Stomach (tissue), 9 donors: ENCODE measurements around the gene DACT2. TPM values are rescaled to one million over a fixed set of nuclear protein-coding genes. Genes with fewer than 3 reads are reported as not detected.

Experiments
- DNase-seq, 2 donors: peaks; one replicate each; pipeline versions ENCODE4 v3.0.0 to v3.0.0-alpha.2; 2013 to 2019
- H3K27ac ChIP-seq, 5 donors: fragments of 200-600 bp in 4 of 5; sonication (generic) in 4 of 5; one replicate each; pipeline ENCODE4 v1.5.1; 2013 to 2019; ENCODE audit warnings: mild to moderate bottlenecking in 1 of 5, moderate library complexity in 1 of 5
- H3K27me3 ChIP-seq, 3 donors: fragments of 200-600 bp; sonication (generic); one replicate each; pipeline ENCODE4 v1.5.1; 2017 to 2019; ENCODE audit warnings: mixed run types in 1 of 3
- H3K36me3 ChIP-seq, 4 donors: fragments of 200-600 bp; sonication (generic); 1 replicate in 3 of 4; 2 replicates in 1 of 4; pipeline ENCODE4 v1.5.1; 2016 to 2019
- H3K4me1 ChIP-seq, 4 donors: fragments of 200-600 bp; sonication (generic); one replicate each; pipeline ENCODE4 v1.5.1; 2016 to 2019
- H3K4me3 ChIP-seq, 4 donors: fragments of 200-600 bp; sonication (generic) in 3 of 4; one replicate each; pipeline ENCODE4 v1.5.1; 2016 to 2019; ENCODE audit warnings: mild to moderate bottlenecking in 1 of 4
- H3K9me3 ChIP-seq, 4 donors: fragments of 200-600 bp; sonication (generic); one replicate each; pipeline ENCODE4 v1.5.1; 2016 to 2019
- EP300 ChIP-seq: sonication (generic); formaldehyde crosslinking; IDR thresholded peaks from one replicate; pipeline ENCODE4 v1.6.1; 2017; ENCODE audit warnings: antibody characterized with exemption
- POLR2A ChIP-seq, 4 donors: fragments of 450-650 bp; IDR thresholded peaks; one replicate each; pipeline ENCODE4 v1.6.1; 2016; ENCODE audit warnings: antibody characterized with exemption in 4 of 4, control low read depth in 2 of 4, mild to moderate bottlenecking in 1 of 4, moderate library complexity in 1 of 4
- POLR2AphosphoS5 ChIP-seq, 3 donors: sonication (generic); formaldehyde crosslinking; IDR thresholded peaks; one replicate each; pipeline ENCODE4 v1.6.1; 2016; ENCODE audit warnings: antibody characterized with exemption in 3 of 3
- whole genome bisulfite sequencing, 5 donors: extraction: QIAGEN DNeasy Blood & Tissue Kit in 3 of 5; methylation state at CpG; one replicate each; pipeline versions ENCODE4 v1.1.5 to v1.1.7; 2013 to 2018; 5-methylcytosine and 5-hydroxymethylcytosine counted together
- intact Hi-C: fragments of 100-400 bp; cut with DNase I; formaldehyde crosslinking; loops from one replicate; pipeline ENCODE4 v1.15.1; 2023; ENCODE audit warnings: low total_unique reads
- polyA plus RNA-seq, 3 donors: library from polyadenylated mRNA; stranded (reverse); fragments of 200-250 nt; gene quantifications; one replicate each; pipeline ENCODE4 v1.2.3, GENCODE V29; 2013
- total RNA-seq, 5 donors: library from RNA; depleted of rRNA; stranded (reverse); fragments of >200 nt; gene quantifications; one replicate each; pipeline versions ENCODE4 v1.1.0 to v1.2.3, GENCODE V29; 2014 to 2016
- TF ChIP-seq, protein P1 (sequence below), 7 experiments: fragments of 450-650 bp in 4 of 7; fragments of 200-600 bp in 3 of 7; sonication (generic) in 3 of 7; IDR thresholded peaks; one replicate each; pipeline ENCODE4 v1.5.1; 2016 to 2019; ENCODE audit warnings: antibody characterized with exemption in 7 of 7, control low read depth in 2 of 7, mild to moderate bottlenecking in 1 of 7
- donor health status: healthy with polysubstance abuse.
- donor health status: Bipolar disorder and iron deficiency.
- donor health status: healthy.

Gene DACT2
- total and polyA plus RNA-seq, 8 donors = 0.44 to 4.9 (median 0.74) TPM; not detected in 2

DNA sequence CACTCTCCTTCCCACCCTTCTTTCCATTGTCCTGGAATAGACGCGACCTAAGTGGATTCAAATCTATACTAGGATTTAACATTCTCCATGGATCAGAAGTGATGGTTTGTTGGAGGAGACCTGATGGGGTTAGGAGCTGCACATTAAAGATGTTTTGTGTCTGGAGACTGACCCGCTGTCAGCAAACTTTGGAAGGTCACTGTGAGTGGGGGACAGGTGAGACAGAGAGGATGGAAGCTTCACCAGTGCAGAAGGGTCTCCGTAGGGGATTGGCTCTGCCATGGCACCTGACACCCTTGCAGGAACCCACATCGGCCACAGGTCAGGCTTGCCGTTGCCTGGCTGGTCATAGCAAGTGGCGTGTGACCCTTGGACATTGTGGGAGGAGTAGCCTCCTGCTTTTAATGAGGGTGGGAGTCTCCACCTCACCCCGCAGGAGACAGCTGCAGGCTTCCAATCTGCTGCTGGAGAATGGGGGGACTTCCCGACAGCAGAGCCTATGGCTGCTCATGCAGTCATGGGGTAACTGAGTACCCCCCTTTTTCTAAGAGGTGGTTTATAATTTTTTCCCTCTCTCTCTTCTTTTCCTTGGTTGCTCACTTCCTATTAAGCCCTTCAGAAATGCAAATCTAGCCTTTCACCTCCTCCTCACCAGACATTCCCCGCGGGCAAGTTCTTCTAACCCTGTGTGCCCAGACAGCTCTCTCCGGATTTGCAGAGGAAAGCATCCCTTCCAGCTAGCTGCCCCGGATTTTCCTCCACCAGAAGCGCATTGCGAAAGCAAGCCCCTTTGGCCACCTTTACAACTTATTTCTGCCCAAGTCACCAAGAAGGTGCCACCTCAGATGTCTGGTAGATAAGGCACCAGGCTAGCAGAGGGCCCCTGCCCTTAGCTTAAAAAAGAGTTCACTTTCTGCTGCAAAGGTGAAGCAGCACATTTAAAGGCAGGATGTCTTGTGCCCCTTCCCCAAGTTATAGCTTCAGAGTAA is 53.5 kb downstream of the DACT2 start:
- no peak for DNase-seq
- Histone ChIP-seq H3K4me1 (peaks cover 4 to 5% (median 5%) of the 10 kb centered on the region in 4 donors), H3K27ac (no peak overlapping the region), H3K9me3 (no peaks in the 10 kb centered on the region), H3K4me3 (no peak overlapping the region), H3K27me3 (no peaks in the 10 kb centered on the region), H3K36me3 (no peaks in the 10 kb centered on the region)
- WGBS, 5 donors = 72 to 83% (median 80%) methylated on average over 15 of the region's 15 CpGs
- intact Hi-C loops = no loop called here
- TF ChIP-seq, protein P1, sequence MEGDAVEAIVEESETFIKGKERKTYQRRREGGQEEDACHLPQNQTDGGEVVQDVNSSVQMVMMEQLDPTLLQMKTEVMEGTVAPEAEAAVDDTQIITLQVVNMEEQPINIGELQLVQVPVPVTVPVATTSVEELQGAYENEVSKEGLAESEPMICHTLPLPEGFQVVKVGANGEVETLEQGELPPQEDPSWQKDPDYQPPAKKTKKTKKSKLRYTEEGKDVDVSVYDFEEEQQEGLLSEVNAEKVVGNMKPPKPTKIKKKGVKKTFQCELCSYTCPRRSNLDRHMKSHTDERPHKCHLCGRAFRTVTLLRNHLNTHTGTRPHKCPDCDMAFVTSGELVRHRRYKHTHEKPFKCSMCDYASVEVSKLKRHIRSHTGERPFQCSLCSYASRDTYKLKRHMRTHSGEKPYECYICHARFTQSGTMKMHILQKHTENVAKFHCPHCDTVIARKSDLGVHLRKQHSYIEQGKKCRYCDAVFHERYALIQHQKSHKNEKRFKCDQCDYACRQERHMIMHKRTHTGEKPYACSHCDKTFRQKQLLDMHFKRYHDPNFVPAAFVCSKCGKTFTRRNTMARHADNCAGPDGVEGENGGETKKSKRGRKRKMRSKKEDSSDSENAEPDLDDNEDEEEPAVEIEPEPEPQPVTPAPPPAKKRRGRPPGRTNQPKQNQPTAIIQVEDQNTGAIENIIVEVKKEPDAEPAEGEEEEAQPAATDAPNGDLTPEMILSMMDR (IDR thresholded peaks at IDR 0.05) = no peak
- no peak for TF ChIP-seq POLR2AphosphoS5 (IDR thresholded peaks at IDR 0.05)
- no peak for TF ChIP-seq POLR2A (IDR thresholded peaks at IDR 0.05)
- TF ChIP-seq EP300 = no peak

DNA sequence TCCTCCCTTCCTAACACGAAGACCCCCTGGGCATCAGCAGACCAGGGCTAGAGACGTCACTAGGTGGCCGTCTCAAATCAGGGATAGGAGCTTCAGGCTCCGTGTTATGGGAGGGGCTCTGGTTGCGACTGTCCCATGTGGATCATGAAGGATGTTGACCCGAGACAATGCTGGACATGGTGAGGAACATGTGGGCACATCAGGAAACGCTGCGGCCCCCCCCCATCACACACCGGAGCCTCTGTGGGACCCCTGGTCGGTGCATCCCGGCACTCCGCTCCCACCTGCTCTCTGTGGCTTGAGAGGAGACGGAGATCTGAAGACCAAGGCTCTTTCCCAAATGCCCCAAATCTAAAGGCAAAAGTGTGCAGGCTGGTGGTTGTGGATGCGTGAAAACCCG is 54.2 kb downstream of the DACT2 start:
- no peaks in the 10 kb centered on the region for H3K9me3 ChIP-seq
- TF ChIP-seq EP300 = no peak
- no peak for TF ChIP-seq POLR2A (IDR thresholded peaks at IDR 0.05)
- TF ChIP-seq POLR2AphosphoS5 (IDR thresholded peaks at IDR 0.05) = no peak
- TF ChIP-seq, protein P1 (IDR thresholded peaks at IDR 0.05) = no peak
- H3K27me3 ChIP-seq = no peaks in the 10 kb centered on the region
- H3K4me1 ChIP-seq = peaks cover 10 to 12% (median 12%) of the 10 kb centered on the region in 4 donors
- intact Hi-C loops = no loop called here
- no peaks in the 10 kb centered on the region for H3K36me3 ChIP-seq
- H3K27ac ChIP-seq = no peak overlapping the region
- WGBS, 5 donors = 86 to 88% (median 88%) methylated on average over 15 of the region's 15 CpGs
- H3K4me3 ChIP-seq = no peak overlapping the region
- DNase-seq = no peak

DNA sequence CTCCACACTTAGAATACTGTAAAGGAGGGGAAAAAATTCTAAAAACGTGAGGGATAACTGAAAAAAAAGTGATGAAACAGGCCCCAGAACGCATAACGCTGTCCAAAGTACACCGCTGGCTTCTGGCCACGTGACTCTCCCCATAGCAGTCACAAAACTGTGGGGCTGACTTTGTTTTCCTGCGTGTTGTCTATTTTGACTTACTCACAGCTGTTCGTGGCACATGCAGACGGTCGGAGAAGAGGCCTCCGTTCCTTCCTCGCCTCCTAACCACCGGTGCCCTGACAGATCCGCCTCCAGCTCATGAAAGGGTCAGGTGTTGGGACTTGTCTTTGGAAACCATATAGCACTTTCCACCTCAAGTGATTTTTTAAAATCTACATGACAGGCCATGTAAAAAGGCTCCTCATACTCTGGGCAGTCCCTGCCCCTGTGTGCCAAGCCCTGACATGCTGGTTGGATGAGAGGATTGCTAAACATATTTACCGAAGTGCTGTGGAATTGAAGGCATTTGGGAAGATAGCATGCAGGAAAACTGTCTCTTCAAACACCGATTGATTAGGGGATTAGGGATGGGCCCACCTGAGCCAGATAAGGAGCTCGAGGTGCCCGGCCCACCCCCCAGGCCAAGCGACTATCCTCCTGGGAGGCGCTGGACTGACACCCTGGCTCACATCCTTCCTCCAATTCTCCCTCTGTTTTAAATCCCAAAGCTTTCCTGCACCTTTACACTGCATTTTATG is 54.8 kb downstream of the DACT2 start:
- WGBS, 5 donors = 44 to 62% (median 56%) methylated on average over 19 of the region's 19 CpGs
- TF ChIP-seq POLR2AphosphoS5 (IDR thresholded peaks at IDR 0.05) (no peak), POLR2A (IDR thresholded peaks at IDR 0.05) (no peak), EP300 (no peak)
- TF ChIP-seq, protein P1 (IDR thresholded peaks at IDR 0.05) = no peak
- H3K4me3 ChIP-seq = no peak overlapping the region
- DNase-seq = peak in 1 of 2 donors; percentile 67
- peaks cover 13 to 16% (median 14%) of the 10 kb centered on the region in 4 donors for H3K4me1 ChIP-seq
- H3K27ac ChIP-seq = no peak overlapping the region
- no peaks in the 10 kb centered on the region for H3K9me3 ChIP-seq
- no peaks in the 10 kb centered on the region for H3K36me3 ChIP-seq
- intact Hi-C loops = no loop called here
- H3K27me3 ChIP-seq = no peaks in the 10 kb centered on the region

DNA sequence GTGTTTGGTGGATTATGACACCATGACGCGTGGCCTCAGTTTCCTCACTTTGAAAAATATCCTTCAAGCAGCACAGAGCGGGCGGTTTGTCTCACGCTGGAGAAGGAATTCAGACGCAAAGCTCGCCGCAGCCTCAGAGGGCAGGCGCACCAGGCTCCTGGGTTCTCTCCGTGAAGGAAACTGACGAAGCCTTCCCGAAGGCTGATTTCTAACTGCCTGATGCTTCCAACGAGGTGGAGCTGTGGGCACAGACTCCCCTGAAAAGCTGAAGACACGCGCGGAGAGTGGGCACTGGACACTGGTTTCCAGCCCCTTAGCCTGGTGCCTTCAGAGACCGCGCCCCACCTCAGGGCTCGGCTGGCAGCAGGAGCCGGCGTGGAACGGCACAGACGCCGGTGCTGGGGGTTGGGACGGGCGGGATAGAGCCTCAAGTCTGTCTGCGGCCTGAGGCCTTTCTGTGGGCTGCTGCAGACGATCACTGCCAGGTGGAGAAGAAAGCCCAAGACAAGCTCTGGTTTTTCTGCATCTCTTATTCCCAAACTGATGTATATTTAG is 56.1 kb downstream of the DACT2 start:
- Histone ChIP-seq H3K36me3 (no peaks in the 10 kb centered on the region), H3K27ac (peak overlapping the region in 2 of 5 donors; percentile 76 to 80), H3K4me1 (peaks cover 13 to 16% (median 14%) of the 10 kb centered on the region in 4 donors), H3K27me3 (no peaks in the 10 kb centered on the region), H3K4me3 (no peak overlapping the region), H3K9me3 (no peaks in the 10 kb centered on the region)
- no peak for TF ChIP-seq EP300
- TF ChIP-seq, protein P1 (IDR thresholded peaks at IDR 0.05) = no peak
- TF ChIP-seq POLR2AphosphoS5 (IDR thresholded peaks at IDR 0.05) = no peak
- no peak for TF ChIP-seq POLR2A (IDR thresholded peaks at IDR 0.05)
- no peak for DNase-seq
- WGBS, 5 donors = 85 to 93% (median 91%) methylated on average over 28 of the region's 28 CpGs
- intact Hi-C loops = no loop called here
